Astrocyte of the spinal cord (primary cell): ENCODE results near the gene DTX3.
"Not testable (repeated sequence)": the region's sequence is repeated elsewhere in the genome, so short reads cannot be mapped to it uniquely, and the experiment has no call there.

Experiments
- DNase-seq: peaks from one replicate; pipeline ENCODE4 v3.0.0; 2011; ENCODE audit warnings: low read depth, low spot score
- H3K4me3 ChIP-seq: 2 replicates; pipeline ENCODE4 v1.5.1; 2011; ENCODE audit warnings: low read depth, mild to moderate bottlenecking, low read length, moderate library complexity
- in situ Hi-C: cut with HindIII; loops from 2 replicates; pipeline ENCODE4 v1.10.0; 2017; ENCODE audit warnings: low sequenced_read_pairs
- TF ChIP-seq, protein P1 (sequence below): IDR thresholded peaks from 2 replicates; pipeline ENCODE4 v1.5.1; 2012; ENCODE audit warnings: low read depth, mild to moderate bottlenecking, low read length, inconsistent platforms

DTX3 gene

DNA sequence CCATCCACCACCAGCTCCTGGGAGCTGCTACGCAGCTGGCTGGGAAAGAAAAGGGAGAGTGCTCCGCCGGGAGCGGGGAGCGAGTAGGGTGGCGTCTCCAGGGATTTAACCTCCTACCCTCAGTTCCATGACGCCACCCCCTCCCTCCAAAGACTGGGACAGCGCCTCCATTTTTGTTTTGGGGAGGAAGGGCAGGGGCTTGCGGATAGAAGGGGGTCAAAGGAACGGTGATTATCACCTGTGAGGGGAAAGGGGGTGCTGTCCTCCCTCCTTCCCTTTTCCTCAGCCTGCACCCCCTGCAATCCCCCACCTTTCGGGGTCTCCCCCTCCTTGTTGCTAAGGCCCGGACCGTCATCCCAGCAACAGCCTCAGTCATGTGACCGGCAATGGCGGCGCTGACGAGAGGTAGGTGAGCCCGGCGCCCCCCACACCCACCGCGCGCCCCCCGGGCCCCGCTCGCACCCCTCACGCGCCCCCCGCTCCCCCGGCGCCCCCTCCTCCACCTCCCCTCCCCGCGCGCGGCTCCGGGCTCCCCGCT is at the start of gene DTX3:
Gene DTX3 (plus strand): TSS at position 371 of the 538 bp plus-strand sequence. CDS start 1,694 bp downstream, outside the sequence.
- TF ChIP-seq, protein P1, sequence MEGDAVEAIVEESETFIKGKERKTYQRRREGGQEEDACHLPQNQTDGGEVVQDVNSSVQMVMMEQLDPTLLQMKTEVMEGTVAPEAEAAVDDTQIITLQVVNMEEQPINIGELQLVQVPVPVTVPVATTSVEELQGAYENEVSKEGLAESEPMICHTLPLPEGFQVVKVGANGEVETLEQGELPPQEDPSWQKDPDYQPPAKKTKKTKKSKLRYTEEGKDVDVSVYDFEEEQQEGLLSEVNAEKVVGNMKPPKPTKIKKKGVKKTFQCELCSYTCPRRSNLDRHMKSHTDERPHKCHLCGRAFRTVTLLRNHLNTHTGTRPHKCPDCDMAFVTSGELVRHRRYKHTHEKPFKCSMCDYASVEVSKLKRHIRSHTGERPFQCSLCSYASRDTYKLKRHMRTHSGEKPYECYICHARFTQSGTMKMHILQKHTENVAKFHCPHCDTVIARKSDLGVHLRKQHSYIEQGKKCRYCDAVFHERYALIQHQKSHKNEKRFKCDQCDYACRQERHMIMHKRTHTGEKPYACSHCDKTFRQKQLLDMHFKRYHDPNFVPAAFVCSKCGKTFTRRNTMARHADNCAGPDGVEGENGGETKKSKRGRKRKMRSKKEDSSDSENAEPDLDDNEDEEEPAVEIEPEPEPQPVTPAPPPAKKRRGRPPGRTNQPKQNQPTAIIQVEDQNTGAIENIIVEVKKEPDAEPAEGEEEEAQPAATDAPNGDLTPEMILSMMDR = no peak
- in situ Hi-C loops = no loop called here
- peak; percentile 22 for DNase-seq
- H3K4me3 ChIP-seq = peak within 1 kb of the TSS; percentile 80

DNA sequence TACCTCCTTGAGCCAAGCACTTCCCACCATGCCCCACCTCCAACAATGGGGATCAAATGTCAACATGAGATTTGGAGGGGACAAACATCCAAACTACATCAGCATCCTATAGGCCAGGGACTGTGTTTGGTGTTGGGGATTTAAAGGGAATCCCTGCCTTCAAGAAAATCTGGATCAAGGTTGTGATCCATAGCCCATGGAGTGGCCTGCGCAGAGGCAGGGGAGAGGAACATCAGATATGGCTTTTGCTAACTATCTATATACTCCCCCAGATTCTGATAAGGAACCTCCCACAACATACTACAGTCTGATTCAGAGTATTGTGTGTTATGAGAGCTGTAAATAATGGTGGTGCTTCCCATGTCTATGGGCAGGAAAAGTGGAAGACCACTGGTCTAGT is 49.7 kb upstream of the DTX3 start:
- TF ChIP-seq, protein P1 = no peak
- in situ Hi-C loops = no loop called here
- no peak overlapping the region for H3K4me3 ChIP-seq
- no peak for DNase-seq

DNA sequence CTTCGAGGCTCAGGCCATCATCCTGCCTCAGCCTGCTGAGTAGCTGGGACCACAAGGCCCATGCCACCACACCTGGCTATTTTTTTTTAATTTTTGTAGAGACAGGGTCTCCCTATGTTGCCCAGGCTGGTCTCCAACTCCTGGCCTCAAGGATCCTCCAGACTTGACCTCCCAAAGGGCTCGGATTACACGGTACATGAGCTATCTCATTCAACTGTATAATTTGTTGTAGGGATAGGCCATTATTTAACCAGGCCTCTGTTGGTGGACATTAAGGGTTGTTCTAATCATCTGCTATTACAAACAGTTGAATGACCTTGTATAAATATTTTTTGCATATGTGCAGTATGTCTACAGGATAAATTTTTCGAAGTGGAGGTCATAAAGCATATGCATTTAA is 45.8 kb upstream of the DTX3 start:
- in situ Hi-C loops = no loop called here
- DNase-seq = no peak
- no peak overlapping the region for H3K4me3 ChIP-seq
- TF ChIP-seq, protein P1 = no peak

DNA sequence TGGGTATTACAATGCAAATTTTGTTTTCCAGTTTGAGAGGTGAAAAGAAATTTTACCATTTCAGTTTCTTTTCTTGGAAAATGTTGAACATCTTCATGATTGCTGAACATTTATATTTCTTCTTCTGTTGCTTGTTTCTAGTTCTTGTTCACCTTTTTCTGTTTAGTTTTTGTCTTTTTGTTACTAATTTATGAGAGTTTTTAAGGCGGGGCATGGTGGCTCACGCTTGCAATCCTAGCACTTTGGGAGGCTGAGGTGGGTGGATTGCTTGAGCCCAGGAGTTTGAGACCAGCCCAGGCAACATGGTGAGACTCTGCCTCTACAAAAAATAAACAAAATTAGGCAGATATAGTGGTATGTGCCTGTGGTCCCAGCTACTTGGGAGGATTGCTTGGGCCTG is 44.1 kb upstream of the DTX3 start:
- DNase-seq = no peak
- H3K4me3 ChIP-seq = no peak overlapping the region
- in situ Hi-C loops = no loop called here
- TF ChIP-seq, protein P1 = no peak

DNA sequence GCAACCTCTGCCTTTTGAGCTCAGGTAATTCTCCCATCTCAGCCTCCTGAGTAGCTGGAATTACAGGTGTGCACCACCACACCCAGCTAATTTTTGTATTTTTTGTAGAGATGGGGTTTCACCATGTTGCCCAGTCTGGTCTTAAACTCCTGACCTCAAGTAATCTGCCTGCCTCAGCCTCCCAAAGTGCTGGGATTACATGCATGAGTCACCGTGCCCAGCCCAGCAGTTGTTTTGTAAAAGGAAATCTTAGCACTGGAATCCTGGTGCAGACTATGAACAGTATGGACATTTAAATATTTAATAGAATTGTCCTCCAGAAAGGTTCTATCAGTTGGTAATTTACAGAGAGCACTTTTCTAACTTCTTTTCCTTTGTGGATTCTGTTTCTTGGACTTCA is 43.5 kb upstream of the DTX3 start:
- DNase-seq, in situ Hi-C loops, H3K4me3 ChIP-seq: not testable (repeated sequence)

DNA sequence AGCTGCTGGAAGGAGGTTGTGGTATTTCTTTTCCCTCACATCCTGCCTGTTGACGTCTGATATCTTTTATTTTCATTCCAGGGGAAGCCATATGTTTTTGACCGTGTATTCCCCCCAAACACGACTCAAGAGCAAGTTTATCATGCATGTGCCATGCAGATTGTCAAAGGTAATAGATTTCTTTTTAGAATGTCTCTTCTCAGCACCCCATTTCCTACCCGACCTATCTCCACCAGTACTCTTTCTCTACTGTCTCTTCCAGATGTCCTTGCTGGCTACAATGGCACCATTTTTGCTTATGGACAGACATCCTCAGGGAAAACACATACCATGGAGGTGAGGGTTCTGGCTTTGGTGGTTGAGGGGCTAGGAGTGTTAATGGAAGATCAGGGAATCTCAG is 41.3 kb upstream of the DTX3 start:
- no peak overlapping the region for H3K4me3 ChIP-seq
- TF ChIP-seq, protein P1 = no peak
- no peak for DNase-seq
- in situ Hi-C loops = no loop called here

- TF ChIP-seq, protein P1 = no peak
- DNase-seq = no peak
- in situ Hi-C loops = no loop called here
- H3K4me3 ChIP-seq = no peak overlapping the region
Measured at GRCh38 chr12:57564178-57564740, 40.4 kb upstream of the DTX3 start.
